ENCODE data around the gene DNAH17. TPM values are rescaled to one million over a fixed set of nuclear protein-coding genes. Genes with fewer than 3 reads are reported as not detected.

Gene DNAH17
- polyA plus RNA-seq, 1 of the 3 experiments (the other 2 are of a cell fraction), result not detected

- peaks cover 26% of the 10 kb centered on the region for H3F3A ChIP-seq (replicated peaks; ENCODE audit: insufficient read depth)
- H2AFZ ChIP-seq (ENCODE audit: low read depth), result no peak overlapping the region
- H3K9ac ChIP-seq, result no peak overlapping the region
- CTCF ChIA-PET, result interaction anchor here (1.4 kb wide), 1 partner anchor 167 kb away, joined by 3 read pairs; no protein-coding TSS in a partner anchor
- no peaks in the 10 kb centered on the region for H3K27me3 ChIP-seq (ENCODE audit: insufficient read depth)
- no peak for DNase-seq
- H3K4me1 ChIP-seq (ENCODE audit: control insufficient read depth in 1 of 2, insufficient read depth in 2 of 2, low read depth in 1 of 2, low read length in 1 of 2), result peaks cover 14 to 16% of the 10 kb centered on the region in 2 experiments
- H3K9me2 ChIP-seq, result no peaks in the 10 kb centered on the region
- TF ChIP-seq SIN3A (IDR thresholded peaks at IDR 0.05; ENCODE audit: borderline replicate concordance, low read depth, low read length) (no peak), SMC3 (IDR thresholded peaks at IDR 0.05; ENCODE audit: low read depth, low read length) (no peak), MAX (IDR thresholded peaks at IDR 0.05; ENCODE audit: low read depth) (no peak), GABPA (IDR thresholded peaks at IDR 0.05; ENCODE audit: low read depth) (no peak), EZH2phosphoT487 (IDR thresholded peaks at IDR 0.05; ENCODE audit: borderline replicate concordance, low read depth) (no peak), PBX3 (IDR thresholded peaks at IDR 0.05) (no peak), EP300 (IDR thresholded peaks at IDR 0.05; ENCODE audit: borderline replicate concordance in 1 of 2, low read depth in 1 of 2, low read length in 1 of 2) (no peak), RXRA (IDR thresholded peaks at IDR 0.05; ENCODE audit: borderline replicate concordance, low read depth) (no peak), TAF1 (IDR thresholded peaks at IDR 0.05; ENCODE audit: borderline replicate concordance, low read depth, low read length) (no peak)
- TF ChIP-seq, protein P1, sequence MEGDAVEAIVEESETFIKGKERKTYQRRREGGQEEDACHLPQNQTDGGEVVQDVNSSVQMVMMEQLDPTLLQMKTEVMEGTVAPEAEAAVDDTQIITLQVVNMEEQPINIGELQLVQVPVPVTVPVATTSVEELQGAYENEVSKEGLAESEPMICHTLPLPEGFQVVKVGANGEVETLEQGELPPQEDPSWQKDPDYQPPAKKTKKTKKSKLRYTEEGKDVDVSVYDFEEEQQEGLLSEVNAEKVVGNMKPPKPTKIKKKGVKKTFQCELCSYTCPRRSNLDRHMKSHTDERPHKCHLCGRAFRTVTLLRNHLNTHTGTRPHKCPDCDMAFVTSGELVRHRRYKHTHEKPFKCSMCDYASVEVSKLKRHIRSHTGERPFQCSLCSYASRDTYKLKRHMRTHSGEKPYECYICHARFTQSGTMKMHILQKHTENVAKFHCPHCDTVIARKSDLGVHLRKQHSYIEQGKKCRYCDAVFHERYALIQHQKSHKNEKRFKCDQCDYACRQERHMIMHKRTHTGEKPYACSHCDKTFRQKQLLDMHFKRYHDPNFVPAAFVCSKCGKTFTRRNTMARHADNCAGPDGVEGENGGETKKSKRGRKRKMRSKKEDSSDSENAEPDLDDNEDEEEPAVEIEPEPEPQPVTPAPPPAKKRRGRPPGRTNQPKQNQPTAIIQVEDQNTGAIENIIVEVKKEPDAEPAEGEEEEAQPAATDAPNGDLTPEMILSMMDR (IDR thresholded peaks at IDR 0.05), result no peak
- TF ChIP-seq, protein P2, sequence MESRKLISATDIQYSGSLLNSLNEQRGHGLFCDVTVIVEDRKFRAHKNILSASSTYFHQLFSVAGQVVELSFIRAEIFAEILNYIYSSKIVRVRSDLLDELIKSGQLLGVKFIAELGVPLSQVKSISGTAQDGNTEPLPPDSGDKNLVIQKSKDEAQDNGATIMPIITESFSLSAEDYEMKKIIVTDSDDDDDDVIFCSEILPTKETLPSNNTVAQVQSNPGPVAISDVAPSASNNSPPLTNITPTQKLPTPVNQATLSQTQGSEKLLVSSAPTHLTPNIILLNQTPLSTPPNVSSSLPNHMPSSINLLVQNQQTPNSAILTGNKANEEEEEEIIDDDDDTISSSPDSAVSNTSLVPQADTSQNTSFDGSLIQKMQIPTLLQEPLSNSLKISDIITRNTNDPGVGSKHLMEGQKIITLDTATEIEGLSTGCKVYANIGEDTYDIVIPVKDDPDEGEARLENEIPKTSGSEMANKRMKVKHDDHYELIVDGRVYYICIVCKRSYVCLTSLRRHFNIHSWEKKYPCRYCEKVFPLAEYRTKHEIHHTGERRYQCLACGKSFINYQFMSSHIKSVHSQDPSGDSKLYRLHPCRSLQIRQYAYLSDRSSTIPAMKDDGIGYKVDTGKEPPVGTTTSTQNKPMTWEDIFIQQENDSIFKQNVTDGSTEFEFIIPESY (IDR thresholded peaks at IDR 0.05; ENCODE audit: borderline replicate concordance, low read depth), result no peak
- TF ChIP-seq, protein P3, sequence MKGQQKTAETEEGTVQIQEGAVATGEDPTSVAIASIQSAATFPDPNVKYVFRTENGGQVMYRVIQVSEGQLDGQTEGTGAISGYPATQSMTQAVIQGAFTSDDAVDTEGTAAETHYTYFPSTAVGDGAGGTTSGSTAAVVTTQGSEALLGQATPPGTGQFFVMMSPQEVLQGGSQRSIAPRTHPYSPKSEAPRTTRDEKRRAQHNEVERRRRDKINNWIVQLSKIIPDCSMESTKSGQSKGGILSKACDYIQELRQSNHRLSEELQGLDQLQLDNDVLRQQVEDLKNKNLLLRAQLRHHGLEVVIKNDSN (IDR thresholded peaks at IDR 0.05; ENCODE audit: borderline replicate concordance, low read depth), result no peak
- TF ChIP-seq, protein P4, sequence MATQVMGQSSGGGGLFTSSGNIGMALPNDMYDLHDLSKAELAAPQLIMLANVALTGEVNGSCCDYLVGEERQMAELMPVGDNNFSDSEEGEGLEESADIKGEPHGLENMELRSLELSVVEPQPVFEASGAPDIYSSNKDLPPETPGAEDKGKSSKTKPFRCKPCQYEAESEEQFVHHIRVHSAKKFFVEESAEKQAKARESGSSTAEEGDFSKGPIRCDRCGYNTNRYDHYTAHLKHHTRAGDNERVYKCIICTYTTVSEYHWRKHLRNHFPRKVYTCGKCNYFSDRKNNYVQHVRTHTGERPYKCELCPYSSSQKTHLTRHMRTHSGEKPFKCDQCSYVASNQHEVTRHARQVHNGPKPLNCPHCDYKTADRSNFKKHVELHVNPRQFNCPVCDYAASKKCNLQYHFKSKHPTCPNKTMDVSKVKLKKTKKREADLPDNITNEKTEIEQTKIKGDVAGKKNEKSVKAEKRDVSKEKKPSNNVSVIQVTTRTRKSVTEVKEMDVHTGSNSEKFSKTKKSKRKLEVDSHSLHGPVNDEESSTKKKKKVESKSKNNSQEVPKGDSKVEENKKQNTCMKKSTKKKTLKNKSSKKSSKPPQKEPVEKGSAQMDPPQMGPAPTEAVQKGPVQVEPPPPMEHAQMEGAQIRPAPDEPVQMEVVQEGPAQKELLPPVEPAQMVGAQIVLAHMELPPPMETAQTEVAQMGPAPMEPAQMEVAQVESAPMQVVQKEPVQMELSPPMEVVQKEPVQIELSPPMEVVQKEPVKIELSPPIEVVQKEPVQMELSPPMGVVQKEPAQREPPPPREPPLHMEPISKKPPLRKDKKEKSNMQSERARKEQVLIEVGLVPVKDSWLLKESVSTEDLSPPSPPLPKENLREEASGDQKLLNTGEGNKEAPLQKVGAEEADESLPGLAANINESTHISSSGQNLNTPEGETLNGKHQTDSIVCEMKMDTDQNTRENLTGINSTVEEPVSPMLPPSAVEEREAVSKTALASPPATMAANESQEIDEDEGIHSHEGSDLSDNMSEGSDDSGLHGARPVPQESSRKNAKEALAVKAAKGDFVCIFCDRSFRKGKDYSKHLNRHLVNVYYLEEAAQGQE (IDR thresholded peaks at IDR 0.05; ENCODE audit: low read depth, low read length), result no peak
- TF ChIP-seq, protein P5, sequence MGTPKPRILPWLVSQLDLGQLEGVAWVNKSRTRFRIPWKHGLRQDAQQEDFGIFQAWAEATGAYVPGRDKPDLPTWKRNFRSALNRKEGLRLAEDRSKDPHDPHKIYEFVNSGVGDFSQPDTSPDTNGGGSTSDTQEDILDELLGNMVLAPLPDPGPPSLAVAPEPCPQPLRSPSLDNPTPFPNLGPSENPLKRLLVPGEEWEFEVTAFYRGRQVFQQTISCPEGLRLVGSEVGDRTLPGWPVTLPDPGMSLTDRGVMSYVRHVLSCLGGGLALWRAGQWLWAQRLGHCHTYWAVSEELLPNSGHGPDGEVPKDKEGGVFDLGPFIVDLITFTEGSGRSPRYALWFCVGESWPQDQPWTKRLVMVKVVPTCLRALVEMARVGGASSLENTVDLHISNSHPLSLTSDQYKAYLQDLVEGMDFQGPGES (IDR thresholded peaks at IDR 0.05; ENCODE audit: low read depth, low read length), result no peak
- POLR2A ChIA-PET, result interaction anchor here (0.6 to 1.0 kb wide), 2 partner anchors 294 to 1196 kb away, joined by 3 to 4 read pairs; no protein-coding TSS in a partner anchor
- H4K20me1 ChIP-seq (ENCODE audit: insufficient read depth), result no peaks in the 10 kb centered on the region
- no peaks in the 10 kb centered on the region for H3K36me3 ChIP-seq (replicated peaks in 1 of 2; ENCODE audit: control insufficient read depth in 1 of 2, insufficient read depth in 2 of 2, low read length in 1 of 2)
- no peak overlapping the region for H3K4me3 ChIP-seq (ENCODE audit: low read depth in 2 of 2, low read length in 1 of 2)
- no peak overlapping the region for H3K27ac ChIP-seq (ENCODE audit: low read depth in 2 of 2, low read length in 1 of 2)
- H3K79me2 ChIP-seq (ENCODE audit: insufficient read depth), result no peaks in the 10 kb centered on the region
- no peaks in the 10 kb centered on the region for H3K9me3 ChIP-seq
- H3K4me2 ChIP-seq, result no peak overlapping the region
- WGBS (ENCODE audit: low lambda C conversion rate), result 91% methylated on average over 16 of the region's 16 CpGs
These were observed 11.2 kb upstream of the DNAH17 start for GRCh38 chr17:78588258-78589030.

Data from SK-N-SH (cell line).